IPS DF 6.9 (cell line): Measurements from ENCODE around the gene TBX21.
A peak's percentile ranks its signal among the peaks of the same experiment; 100 is the strongest.
"Not testable (repeated sequence)": the region's sequence is repeated elsewhere in the genome, so short reads cannot be mapped to it uniquely, and the experiment has no call there.

ENCODE experiments used
- DNase-seq: peaks from one replicate; pipeline ENCODE4 v3.0.0-alpha.2; 2013; ENCODE audit warnings: low read depth, low spot score
- H3K27ac ChIP-seq: one replicate; pipeline ENCODE4 v1.5.1; 2013; ENCODE audit warnings: low read length, control low read depth
- H3K27me3 ChIP-seq: 2 replicates; pipeline ENCODE4 v1.6.1; 2013; ENCODE audit warnings: mild to moderate bottlenecking, low read length; ENCODE audit not compliant: control insufficient read depth, insufficient read depth
- H3K36me3 ChIP-seq: 2 replicates; pipeline ENCODE4 v1.6.1; 2013; ENCODE audit warnings: low read length; ENCODE audit not compliant: control insufficient read depth, insufficient read depth
- H3K4me1 ChIP-seq: 2 replicates; pipeline ENCODE4 v1.6.1; 2013; ENCODE audit warnings: low read length; ENCODE audit not compliant: control insufficient read depth, insufficient read depth
- H3K4me3 ChIP-seq: 2 replicates; pipeline ENCODE4 v1.5.1; 2013; ENCODE audit warnings: mild to moderate bottlenecking, low read length
- H3K9me3 ChIP-seq: 2 replicates; pipeline ENCODE4 v1.6.1; 2013; ENCODE audit warnings: low read length, inconsistent platforms; ENCODE audit not compliant: control insufficient read depth, insufficient read depth
- WGBS: extraction: QIAGEN DNeasy Blood & Tissue Kit; methylation state at CpG from one replicate; pipeline ENCODE4 v1.1.7; 2013; ENCODE audit warnings: mixed read lengths, missing lambda C conversion rate; ENCODE audit not compliant: insufficient read length, insufficient coverage; 5-methylcytosine and 5-hydroxymethylcytosine counted together

Gene TBX21

GRCh38 chr17:47731396-47731795 lies 1.6 kb upstream of the TBX21 start:
- DNase-seq, result no peak
- Histone ChIP-seq H3K36me3 (no peaks in the 10 kb centered on the region), H3K4me3 (no peak overlapping the region), H3K27ac (no peak overlapping the region), H3K4me1 (0 out of 2 replicates have a peak, but pooled peaks cover 2% of the 10 kb centered on the region), H3K27me3 (peaks cover 33% of the 10 kb centered on the region), H3K9me3 (no peaks in the 10 kb centered on the region)
- WGBS, result no CpG with 5 or more reads among the region's 2 CpGs

- no peak for DNase-seq
- no peaks in the 10 kb centered on the region for H3K36me3 ChIP-seq
- no peak overlapping the region for H3K27ac ChIP-seq
- peak overlapping the region; percentile 26; the same call in 1 of the 2 replicates for H3K4me3 ChIP-seq
- H3K4me1 ChIP-seq, result 0 out of 2 replicates have a peak, but pooled peaks cover 2% of the 10 kb centered on the region
- peaks cover 33% of the 10 kb centered on the region for H3K27me3 ChIP-seq
- no CpG with 5 or more reads among the region's 12 CpGs for WGBS
- H3K9me3 ChIP-seq, result no peaks in the 10 kb centered on the region
These were observed 513 bp upstream of the TBX21 start for GRCh38 chr17:47732399-47733046.

GRCh38 chr17:47733674-47734410 lies 806 bp downstream of the TBX21 start:
- H3K4me3 ChIP-seq, result peak overlapping the region; percentile 26; the same call in 1 of the 2 replicates
- H3K27me3 ChIP-seq, result peaks cover 33% of the 10 kb centered on the region
- H3K4me1 ChIP-seq, result 0 out of 2 replicates have a peak, but pooled peaks cover 2% of the 10 kb centered on the region

GRCh38 chr17:47735139-47735464 lies 2.1 kb downstream of the TBX21 start:
- H3K36me3 ChIP-seq, result no peaks in the 10 kb centered on the region
- H3K4me3 ChIP-seq, result no peak overlapping the region
- H3K27me3 ChIP-seq, result peaks cover 33% of the 10 kb centered on the region
- no peak for DNase-seq
- H3K4me1 ChIP-seq, result 0 out of 2 replicates have a peak, but pooled peaks cover 2% of the 10 kb centered on the region
- no peak overlapping the region for H3K27ac ChIP-seq
- H3K9me3 ChIP-seq, result no peaks in the 10 kb centered on the region
- no CpG with 5 or more reads among the region's 3 CpGs for WGBS

More at GRCh38 chr17:47733674-47734410, 806 bp downstream of the TBX21 start:
- Histone ChIP-seq H3K27ac (no peak overlapping the region), H3K36me3 (no peaks in the 10 kb centered on the region), H3K9me3 (no peaks in the 10 kb centered on the region)
- WGBS, result no CpG with 5 or more reads among the region's 60 CpGs
- no peak for DNase-seq

GRCh38 chr17:47735536-47736011 lies 2.5 kb downstream of the TBX21 start:
- peaks cover 33% of the 10 kb centered on the region for H3K27me3 ChIP-seq
- H3K27ac ChIP-seq, result no peak overlapping the region
- no CpG with 5 or more reads among the region's 3 CpGs for WGBS
- no peaks in the 10 kb centered on the region for H3K9me3 ChIP-seq
- no peak overlapping the region for H3K4me3 ChIP-seq
- no peak for DNase-seq
- H3K4me1 ChIP-seq, result 0 out of 2 replicates have a peak, but pooled peaks cover 2% of the 10 kb centered on the region
- H3K36me3 ChIP-seq, result no peaks in the 10 kb centered on the region

GRCh38 chr17:47736501-47737495 lies 3.8 kb downstream of the TBX21 start:
- Histone ChIP-seq H3K4me3 (no peak overlapping the region), H3K27me3 (peaks cover 30% of the 10 kb centered on the region), H3K27ac (no peak overlapping the region), H3K4me1 (0 out of 2 replicates have a peak, but pooled peaks cover 2% of the 10 kb centered on the region), H3K36me3 (no peaks in the 10 kb centered on the region), H3K9me3 (no peaks in the 10 kb centered on the region)
- no peak for DNase-seq
- WGBS, result 100% methylated on average over 2 of the region's 17 CpGs

- H3K4me1 ChIP-seq, result peaks cover 3% of the 10 kb centered on the region; the same call in 1 of the 2 replicates
- DNase-seq, result no peak
- H3K4me3 ChIP-seq, result no peak overlapping the region
- WGBS, result no CpG with 5 or more reads among the region's 7 CpGs
- H3K36me3 ChIP-seq, result no peaks in the 10 kb centered on the region
- H3K27me3 ChIP-seq, result peaks cover 20% of the 10 kb centered on the region
- H3K9me3 ChIP-seq, result no peaks in the 10 kb centered on the region
- no peak overlapping the region for H3K27ac ChIP-seq
These were observed 5.1 kb downstream of the TBX21 start for GRCh38 chr17:47738178-47738577.

GRCh38 chr17:47739150-47739549 lies 6.1 kb downstream of the TBX21 start:
- no CpG with 5 or more reads among the region's 8 CpGs for WGBS
- Histone ChIP-seq H3K27ac (no peak overlapping the region), H3K9me3 (no peaks in the 10 kb centered on the region), H3K4me3 (no peak overlapping the region), H3K27me3 (peaks cover 14% of the 10 kb centered on the region), H3K4me1 (peaks cover 2% of the 10 kb centered on the region; the same call in 1 of the 2 replicates), H3K36me3 (no peaks in the 10 kb centered on the region)
- DNase-seq, result no peak

GRCh38 chr17:47739945-47740344 lies 6.9 kb downstream of the TBX21 start:
- no CpG with 5 or more reads among the region's 12 CpGs for WGBS
- not testable (repeated sequence) for H3K27me3 ChIP-seq, H3K27ac ChIP-seq, H3K9me3 ChIP-seq, H3K36me3 ChIP-seq, DNase-seq, H3K4me3 ChIP-seq, H3K4me1 ChIP-seq
